SKM-1 (cell line): ENCODE measurements around the gene CDR2.
"Not testable (repeated sequence)": the region's sequence is repeated elsewhere in the genome, so short reads cannot be mapped to it uniquely, and the experiment has no call there.

Experiments used
- DNase-seq: peaks from one replicate; lab custom pipeline; 2025; ENCODE audit not compliant: unreplicated experiment; lab: John Stamatoyannopoulos, UW

CDR2 gene

DNA sequence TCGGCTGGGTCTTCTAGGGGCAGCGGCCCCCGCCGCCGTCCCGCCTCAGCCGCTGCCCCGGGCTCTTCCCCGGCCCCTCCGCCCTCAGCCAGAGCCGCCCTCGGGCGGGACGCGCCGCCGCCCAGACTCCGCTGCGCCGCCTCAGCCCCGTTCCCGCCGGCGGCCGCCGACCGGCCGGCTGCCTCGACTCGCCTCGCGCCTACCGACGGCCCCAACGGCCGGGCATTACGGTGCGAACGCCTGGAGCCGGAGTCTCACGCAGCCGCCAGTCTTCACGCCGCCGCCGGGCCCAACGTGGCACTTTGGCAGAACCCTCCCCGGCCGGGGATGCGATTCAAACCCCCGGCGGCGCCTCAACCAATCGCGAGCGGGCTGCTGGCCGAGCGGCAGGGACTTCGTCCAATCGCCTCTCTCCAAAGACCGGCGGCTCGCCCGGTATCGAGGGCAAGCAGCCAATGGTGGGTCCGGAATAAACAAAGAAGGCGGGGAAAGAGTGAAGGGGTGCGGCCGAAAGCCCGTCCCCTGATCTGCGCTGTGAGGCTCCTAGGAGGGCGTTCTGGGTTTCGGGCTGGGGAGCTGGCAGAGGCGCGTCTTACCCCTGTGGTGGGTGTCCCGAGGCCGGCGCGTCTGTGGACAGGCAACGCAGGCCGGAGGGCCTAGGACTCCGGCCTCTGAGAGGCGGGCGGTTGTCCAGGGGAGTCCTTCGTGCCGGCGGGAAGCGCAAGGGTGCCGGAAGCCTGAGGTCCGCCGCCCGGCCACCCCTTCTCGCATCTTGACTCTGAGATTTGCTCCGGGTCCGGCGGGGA, at the start of gene CDR2:
TSS of gene CDR2 (minus strand) at position 309 of the 806 bp plus-strand sequence. CDS start 310 bp downstream, outside the sequence.
- peak; percentile 91 for DNase-seq

DNA sequence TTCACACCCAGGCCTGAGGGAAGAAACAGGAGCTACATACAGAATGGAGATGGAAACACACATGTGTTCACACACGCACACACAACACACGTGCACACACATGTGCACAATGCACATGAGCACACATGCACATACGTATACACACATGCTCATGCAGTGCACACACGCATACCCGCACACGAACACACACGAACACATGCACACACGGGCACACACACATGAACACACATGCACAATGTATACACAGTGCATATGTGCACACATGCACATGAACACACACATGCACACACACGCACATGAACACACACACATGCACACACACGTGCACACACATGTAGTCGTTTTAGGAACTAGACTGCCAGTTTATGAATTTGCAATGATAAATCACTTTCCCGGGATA, 49.3 kb upstream of the CDR2 start:
- no peak for DNase-seq

DNA sequence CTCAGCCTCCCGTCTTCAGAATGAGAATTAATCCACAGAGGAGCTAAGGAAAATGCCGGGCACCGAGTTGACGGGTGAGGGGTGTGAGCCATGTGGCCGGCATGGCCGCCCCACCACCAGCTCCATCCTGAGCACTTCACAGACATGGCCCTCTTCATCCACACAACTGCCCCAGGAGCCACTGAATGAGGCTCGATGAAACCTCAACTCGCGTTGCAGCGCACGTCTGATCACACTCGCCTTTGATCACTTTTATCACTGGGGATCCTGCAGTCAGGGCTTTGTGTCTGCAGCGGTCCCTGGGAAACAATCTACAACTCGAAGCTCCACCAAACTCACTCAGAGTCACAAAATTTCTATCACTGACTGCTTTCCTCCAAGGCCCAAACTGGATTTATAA, 46.7 kb upstream of the CDR2 start:
- no peak for DNase-seq

DNA sequence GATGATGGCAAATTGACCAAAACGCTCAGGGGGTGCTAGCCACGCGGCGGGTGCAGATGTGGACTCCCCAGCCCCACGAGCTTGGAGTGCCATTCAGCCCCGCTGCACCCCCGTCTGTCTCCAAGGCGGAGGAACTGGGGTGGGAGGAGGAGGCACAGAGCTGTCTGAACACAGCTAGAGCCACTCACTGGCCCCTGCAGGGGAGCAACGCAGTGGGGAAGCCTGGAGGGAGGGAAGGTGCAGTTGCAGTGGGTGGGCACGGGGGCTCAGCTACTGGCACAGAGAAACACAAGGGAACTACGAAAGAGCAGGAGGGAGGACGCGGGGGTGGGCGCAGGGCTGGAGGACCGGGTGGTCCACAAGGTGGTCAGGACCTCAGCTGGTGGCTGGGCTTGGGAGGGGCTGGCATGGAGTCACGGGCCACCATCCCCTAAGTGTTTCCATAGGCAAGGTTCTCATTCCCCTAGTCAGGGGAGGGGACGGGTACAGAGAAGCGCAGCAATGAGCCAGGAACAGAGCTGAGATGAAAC, 46.3 kb upstream of the CDR2 start:
- no peak for DNase-seq

DNA sequence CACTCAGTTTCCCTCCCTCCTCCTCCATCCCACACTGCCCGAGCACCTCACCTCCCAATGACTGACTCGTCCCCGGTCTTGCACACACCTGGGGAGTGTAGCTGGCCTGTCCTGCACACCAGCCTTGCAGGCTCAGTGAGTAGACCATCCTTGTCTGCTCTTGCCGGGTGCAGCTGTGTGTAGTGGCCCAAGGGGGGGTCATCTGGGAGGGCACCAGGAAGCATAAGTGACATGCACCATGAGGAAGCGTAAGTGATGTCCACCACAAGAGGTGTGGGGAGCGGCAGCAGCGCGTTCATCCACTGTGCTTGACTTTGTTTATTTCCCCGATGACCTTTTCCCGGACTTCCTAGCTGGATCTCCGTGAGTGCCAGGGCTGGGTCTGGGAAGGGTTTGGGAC, 45.5 kb upstream of the CDR2 start:
- no peak for DNase-seq

DNA sequence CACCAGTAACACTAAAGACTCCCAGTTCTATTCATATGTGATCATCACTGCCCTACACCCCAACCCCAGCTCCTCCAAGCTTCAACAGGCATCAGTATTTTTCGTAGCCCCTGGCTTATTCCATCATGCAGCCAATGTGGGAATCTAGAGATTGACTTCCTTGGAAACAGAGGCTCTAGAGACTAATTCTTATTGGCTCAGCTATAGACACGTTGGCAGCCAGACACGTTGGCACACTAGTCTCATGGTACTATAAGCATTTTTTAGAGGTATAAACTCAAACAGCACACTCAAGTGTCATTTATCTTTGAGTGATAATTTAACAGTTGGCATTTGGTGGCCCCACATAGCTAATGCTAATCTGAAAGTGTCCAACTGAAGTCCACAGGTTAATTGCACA, 44.4 kb upstream of the CDR2 start:
- DNase-seq: no peak

DNA sequence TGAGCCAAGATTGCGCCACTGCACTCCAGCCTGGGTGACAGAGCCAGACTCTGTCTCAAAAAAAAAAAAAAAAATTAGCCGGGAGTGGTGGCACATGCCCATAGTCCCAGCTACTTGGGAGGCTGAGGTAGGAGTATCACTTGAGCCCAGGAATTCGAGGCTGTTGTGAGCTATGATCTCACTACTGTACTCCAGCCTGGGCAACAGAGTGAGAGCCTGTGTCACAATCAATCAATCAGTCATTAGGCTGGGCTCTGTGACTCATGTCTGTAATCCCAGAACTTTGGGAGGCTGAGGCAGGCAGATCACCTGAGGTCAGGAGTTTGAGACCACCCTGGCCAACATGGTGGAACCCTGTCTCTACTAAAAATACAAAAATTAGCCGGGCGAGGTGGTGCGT, 43.4 kb upstream of the CDR2 start:
- not testable (repeated sequence) for DNase-seq

DNA sequence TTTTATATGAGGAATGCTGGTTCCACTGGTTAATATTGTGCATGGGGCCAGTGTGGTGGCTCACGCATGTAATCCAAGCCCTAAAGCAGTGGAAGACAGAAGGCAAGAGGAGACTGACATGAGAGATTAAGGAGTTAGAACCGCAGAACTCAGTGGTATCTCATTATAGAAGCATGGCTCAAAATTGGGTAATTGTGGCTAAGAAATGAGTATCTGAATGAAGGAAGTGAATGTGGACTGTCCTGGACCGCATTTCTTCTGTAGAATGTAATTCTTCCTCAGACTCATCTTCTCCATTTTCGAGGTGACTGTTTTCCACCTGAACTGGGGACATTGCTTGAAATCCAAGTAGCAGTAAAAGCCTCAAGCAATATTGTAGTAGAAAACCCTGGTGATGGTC, 42.6 kb upstream of the CDR2 start:
- no peak for DNase-seq

DNA sequence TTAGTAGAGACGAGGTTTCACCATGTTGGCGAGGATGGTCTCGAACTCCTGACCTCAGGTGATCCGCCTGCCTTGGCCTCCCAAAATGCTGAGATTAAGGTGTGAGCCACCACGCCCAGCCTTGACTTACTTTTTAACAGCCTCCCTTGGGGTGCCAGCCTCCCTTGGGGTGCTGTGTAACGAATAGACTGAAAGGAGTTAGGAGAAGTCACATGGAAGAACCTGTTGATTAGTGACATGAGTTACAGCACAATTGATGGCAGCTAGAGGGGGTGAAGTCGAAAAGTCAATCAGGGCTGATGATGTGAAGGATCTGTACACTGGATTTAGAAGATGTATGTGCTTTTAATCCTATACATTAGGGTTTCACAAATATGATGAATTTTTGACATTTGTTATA, 39.4 kb upstream of the CDR2 start:
- DNase-seq: no peak

DNA sequence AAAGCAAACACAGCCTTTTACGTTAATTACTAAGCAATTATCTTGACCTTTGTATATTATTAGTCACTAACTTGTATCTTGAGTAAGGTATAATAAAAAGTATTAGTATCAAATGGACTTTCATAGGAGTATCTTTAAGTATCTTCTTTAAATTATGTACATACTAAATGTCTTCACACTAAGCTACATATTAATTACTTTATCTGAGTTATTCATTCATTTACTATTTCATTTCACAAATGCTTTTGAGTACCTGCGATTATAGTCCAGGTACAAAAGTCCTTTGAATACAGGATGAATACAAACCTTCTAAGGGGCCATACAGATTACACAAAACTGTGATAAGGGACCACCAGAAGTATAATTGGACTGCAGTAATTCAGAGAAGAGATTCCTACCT, 33.1 kb upstream of the CDR2 start:
- DNase-seq: no peak

DNA sequence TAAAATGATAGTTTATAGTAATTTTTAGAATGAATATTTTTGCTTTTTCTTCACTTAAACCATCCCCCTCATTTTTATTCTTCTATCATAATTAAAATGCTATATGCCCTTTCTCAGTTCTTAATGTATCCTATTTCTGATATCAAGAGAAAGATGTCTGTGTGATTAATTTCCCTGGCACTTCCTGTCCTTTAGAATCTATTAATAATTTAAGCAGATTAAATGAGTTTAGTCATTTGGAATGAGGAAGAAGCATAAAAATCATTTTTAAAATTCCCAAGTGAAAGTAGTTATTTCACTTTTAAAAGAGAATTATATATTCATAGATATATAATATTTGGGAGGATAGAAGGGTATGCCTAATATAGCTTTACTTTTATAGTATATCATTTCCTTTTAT, 27.8 kb upstream of the CDR2 start:
- DNase-seq: no peak

DNA sequence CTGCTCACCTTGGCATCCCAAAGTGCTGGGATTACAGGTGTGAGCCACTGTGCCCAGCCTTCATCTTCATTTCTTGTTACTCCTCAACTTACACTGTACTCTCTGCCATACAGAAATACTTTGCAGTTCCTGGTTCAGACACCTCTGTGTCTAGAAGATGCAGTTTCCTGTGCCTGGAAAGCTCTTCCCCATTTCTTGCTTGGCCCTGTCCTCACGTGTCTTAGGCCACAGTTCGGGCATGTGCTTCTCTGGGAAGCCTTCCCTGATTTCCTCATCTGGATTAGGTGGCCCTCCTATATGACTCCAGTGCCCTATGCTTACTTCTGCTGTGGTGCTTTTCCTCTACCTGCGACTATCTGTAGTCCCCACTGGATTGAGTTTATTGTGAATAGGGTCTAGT, 26.5 kb upstream of the CDR2 start:
- peak; percentile 13 for DNase-seq

DNA sequence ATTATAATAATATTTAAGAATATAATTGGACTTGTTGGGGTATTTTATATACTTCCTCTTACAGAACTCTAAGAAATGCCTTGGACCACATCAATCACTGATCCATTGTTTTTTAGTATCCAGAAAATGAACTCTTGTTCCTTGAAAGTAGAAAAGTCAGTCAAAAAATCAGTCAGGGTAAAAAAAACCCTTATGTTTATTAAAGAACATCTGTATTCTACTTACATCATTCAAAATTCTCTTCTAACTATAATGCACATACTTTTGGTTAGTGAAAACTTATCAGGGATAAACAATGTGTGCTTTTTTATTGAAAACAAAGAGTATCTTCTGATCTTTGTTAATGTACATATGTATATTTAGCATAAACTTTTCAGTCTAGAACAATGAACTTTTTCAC, 23.5 kb upstream of the CDR2 start:
- DNase-seq: no peak

DNA sequence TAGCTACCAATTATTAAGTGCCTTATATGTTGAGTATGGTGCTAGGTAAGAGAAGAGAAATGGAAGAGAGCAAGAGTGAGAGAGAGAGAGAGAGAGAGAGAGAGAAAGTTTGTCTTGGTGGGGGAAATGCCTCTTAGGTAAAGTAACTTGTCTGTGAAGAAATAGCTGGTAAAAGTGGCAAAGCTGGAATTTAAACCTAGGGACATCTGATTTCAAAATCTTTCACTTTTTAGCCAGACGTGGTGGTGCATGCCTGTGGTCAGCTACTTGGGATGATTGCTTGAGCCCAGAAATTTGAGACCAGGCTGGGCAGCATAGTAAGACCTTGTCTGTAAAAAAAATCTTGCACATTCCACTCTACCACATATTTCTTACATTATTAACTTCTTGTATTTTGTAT, 23.0 kb upstream of the CDR2 start:
- DNase-seq: no peak

DNA sequence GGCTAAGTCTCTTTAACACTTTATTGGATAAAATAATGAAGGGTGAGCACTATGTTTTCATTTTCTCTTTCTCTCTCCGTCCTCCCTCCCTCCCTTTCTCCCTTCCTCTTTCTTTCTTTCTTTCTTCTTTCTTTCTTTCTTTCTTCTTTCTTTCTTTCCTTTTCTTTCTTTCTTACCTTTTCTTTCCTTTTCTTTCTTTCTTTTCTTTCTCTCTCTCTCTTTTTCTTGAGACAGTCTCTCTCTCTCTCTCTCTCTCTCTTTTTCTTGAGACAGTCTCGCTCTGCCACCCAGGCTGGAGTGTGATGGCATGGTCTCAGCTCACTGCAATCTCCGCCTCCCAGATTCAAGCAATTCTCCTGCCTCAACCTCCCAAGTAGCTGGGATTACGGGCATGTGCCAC, 21.5 kb upstream of the CDR2 start:
- DNase-seq: no peak

DNA sequence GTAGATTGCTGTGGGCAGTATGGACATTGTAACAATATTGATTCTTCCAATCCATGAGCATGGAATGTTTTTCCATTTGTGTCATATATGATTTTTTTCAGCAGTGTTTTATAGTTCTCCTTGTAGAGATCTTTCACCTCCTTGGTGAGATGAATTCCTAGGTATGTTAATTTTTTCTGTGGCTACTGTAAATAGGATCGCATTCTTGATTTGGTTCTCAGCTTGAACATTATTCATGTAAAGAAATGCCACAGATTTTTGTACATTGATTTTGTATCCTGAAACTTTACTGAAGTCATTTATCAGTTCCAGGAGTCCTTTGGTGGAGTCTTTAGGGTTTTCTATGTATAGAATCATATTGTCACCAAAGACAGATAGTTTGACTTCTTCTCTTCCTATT, 19.7 kb upstream of the CDR2 start:
- no peak for DNase-seq

DNA sequence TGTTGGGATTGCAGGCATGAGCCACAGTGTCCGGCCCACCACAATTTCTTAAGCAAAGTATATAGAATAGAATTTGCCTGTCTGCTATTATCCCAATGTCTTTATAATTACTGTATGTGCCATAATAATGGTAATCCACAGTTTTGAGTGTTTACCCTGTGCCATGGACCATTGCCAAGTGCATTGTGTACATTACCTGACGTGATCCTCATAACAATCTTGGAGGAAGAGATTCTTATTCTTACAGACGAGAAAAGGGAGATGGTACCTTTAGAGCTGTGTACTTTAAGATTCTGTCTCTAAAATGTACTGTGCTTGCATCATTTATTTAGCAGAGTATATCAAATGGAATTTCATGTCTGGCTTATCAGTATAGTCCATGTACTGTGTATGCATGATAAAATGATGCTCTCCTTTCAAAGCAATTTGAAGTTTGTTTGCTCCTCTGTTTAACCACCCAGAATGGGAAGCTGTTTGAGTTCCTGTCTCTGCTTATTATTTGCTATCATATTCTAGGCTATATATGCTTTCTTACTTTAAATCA, 13.8 kb upstream of the CDR2 start:
- no peak for DNase-seq

DNA sequence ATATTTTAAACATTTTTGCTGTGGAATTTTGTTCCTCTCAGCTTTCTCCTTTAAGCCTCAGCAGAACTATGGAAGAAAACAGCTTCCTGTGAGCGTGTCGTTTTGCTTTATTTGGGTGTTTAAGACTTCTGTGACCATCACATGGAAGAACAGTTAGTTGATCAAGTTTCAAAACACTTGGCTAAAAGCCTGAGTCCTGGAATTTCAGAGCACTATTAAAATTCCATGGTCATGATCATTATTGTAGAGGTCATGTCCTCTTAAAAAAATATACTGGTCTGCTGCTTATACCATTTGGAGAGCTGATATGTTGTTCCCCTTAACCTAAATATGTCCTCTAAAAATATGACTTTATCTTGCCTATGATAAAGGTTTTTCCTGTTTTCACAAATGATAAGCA, 12.6 kb upstream of the CDR2 start:
- DNase-seq: no peak

DNA sequence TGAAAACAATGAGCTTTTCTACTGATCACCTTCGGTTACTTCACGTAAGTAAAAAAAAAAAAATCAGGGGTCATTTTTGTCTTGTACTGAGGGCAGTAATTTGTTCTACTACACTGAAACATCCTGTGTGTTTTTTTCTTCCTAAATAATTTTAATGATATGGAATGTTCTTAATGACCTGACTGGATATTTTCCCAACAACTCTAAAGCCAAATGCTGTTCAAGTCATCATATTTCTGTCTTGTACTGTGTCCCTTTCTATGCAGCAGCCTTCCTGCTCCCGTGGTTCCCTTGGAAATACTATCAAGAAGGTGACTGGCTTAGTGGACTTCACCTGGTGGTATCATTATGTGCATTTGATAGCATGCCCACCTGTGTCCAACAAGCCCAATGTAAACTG, 10.8 kb upstream of the CDR2 start:
- DNase-seq: no peak

DNA sequence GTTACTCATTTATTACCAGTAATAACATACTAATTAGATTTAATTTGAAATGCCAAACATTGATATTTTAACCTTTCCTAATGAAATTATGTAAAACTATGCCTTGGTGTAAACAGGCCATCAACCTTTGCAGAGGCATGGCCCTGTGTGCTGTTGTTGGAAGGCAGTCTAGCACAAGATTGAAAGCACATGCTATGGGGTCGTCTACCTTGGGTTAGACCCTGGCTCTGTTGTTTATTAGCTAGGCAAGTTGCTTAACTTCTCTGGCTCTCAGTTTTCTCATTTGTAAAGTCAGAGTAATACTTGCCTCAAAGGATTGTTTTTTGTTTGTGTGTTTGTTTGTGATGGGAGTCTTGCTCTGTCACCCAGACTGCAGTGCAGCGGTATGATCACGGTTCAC, 9.4 kb upstream of the CDR2 start:
- no peak for DNase-seq

DNA sequence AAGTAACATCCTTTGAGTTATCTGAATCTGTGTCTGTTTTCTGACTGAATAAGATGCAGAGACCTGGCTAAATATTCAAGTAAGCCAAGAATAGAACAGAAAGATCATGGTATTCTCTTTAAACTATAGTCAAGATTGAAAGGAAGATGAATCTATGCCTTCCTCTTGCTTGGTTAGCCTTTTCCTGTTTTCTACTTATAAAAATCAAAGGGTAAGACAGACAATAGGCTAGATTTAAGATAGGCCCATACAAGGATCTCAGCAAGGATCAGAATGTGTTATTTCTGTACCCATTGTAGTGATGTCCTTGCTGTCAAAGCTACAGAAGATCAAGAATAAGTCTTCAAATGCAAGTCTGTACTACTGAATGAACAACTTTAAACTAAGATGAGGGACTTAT, 7.0 kb upstream of the CDR2 start:
- DNase-seq: no peak

DNA sequence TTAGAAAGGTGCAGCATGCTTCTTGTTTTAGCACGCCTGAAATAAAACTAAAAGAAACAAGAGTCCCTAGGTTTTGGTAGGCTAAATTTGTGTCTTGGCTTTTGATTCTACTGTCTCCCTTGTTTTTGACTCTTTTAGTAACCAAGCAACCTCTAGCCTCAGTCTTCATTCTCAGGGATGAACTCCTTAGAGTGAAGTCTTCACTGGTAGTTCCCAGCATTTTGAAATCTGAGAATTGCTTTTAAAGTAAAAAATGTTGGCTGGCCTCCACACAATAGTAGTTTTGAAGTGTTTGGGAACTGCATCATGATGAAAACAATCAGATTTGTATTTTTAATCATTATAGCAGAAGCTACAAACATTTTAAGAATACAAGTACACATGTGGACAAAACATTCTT, 6.1 kb upstream of the CDR2 start:
- DNase-seq: no peak

DNA sequence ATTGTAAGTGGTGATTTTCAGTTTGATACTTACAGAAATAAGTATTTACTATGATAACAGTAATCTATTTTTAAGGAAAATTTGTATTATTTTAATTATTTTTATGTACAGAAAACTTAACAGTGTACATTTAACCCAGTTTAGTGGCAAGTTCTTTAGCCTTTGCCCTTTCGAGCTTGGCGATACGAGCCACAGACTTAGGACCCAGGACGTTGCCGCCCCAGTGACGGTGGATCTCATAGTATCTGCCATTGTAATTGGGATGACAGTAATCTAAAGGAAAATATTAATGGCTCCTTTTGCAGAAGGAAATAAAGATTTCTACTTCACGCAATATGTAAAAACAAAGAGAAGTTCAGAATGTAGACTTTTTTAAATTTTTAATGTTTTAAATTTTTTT, 5.2 kb upstream of the CDR2 start:
- DNase-seq: no peak
